Nucleus accumbens (tissue), 56 donors: ENCODE measurements around the gene CFHR3.
"Not testable (repeated sequence)": the region's sequence is repeated elsewhere in the genome, so short reads cannot be mapped to it uniquely, and the experiment has no call there.

Source experiments
- DNase-seq, 56 donors: peaks; one replicate each; lab custom pipeline; 2025; lab: John Stamatoyannopoulos, UW

The CFHR3 gene

DNA sequence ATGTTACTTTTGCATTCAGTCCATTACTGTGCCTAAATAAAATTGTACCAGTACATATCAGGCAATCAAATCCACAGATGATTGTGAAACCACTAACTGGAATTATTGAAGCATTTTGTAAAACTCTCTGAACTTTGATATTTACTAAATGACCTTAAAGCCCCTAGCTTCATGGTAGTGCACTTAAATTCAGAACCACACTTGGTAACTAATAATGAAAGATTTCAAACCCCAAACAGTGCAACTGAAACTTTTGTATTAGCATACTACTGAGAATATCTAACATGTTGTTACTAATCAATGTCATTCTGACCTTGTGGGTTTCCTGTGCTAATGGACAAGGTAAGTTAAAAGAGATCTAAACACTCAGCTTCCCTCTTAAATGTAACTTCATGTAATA, at the start of gene CFHR3:
TSS of gene CFHR3 (plus strand) at position 238 of the 400 bp plus-strand sequence. CDS start at position 285, 47 bp downstream.
- no peak for DNase-seq

- DNase-seq = no peak
Measured at GRCh38 chr1:196732526-196732925, 42.1 kb upstream of the CFHR3 start.

DNA sequence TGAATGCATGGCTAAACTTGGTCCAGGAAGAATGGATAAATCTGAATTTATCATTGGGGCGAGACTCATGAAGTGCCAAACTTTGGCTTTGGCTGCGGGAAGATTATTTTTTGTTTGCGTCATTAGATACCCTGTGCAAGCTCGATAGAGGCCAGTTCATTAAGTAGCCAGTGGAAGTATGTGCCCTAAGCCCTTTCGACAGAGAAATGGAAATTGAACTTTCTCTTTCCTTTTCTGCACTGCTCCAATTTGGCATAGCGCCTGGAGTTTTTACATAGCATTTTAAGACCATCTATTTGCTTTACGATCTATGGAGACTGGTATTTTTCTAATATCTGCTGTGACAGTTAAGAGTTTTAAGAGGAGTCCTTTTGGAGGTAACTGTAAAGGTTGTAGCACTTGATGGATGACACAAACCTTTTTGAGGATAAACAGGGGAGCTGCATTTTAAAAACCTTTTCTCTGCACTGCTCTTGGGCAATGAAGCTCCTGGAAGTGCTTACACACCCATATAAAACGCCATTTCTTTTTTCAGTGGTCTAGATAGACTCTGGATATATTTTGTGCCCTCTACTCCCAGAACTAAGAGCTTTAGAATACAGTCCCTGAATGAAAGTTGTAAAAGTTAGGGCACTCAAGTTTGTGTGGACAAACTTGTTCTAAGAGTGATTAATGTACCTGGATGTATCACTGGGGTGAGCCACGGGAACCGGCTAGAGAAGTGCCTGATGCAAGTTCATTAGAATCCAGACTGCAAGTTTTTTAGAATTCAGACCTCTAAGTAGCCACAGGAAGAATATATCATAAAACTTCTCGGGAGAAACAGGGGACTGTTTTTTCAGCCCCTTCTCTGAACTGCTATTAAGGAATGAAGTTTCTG, 41.3 kb upstream of the CFHR3 start:
- no peak for DNase-seq

DNA sequence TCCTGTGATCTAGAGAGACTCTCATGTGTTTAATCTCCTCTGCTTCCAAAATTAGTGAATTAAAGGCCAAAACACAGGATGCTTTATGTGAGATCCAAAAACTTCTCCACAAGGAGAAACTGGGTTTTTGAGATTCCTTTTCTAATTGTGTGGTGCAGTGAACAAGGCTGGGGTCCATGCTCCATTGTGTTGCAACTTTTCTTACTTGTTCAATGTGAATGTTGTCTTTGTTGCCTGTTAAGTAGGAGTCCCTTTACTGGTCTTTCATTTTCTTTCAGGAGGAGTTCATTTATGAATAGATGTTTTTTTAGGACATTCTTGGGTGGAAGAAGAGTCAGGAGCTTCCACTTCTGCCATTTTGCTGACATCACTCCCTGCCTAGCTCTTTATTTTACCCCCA, 40.6 kb upstream of the CFHR3 start:
- DNase-seq = no peak

DNA sequence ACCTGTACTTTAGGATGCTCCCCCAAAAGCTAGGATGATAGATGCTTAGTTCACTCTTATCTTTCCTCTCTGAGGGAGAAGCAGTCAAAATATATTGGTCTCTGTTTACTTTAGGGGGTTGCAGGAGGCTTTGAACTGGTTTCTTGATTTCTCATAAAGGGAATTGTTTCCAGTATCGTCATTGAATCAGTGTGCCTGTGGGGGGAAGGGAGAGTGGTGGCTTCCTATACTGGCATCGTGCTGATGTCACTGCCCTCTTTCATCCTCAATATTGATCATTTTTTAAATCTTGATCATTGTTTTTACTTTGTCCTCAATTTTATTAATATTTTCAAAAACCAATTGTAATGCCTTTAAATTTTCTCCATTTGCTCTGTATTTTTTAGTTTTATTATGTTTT, 40.2 kb upstream of the CFHR3 start:
- no peak for DNase-seq

- no peak for DNase-seq
Measured at GRCh38 chr1:196738730-196739129, 35.9 kb upstream of the CFHR3 start.

DNA sequence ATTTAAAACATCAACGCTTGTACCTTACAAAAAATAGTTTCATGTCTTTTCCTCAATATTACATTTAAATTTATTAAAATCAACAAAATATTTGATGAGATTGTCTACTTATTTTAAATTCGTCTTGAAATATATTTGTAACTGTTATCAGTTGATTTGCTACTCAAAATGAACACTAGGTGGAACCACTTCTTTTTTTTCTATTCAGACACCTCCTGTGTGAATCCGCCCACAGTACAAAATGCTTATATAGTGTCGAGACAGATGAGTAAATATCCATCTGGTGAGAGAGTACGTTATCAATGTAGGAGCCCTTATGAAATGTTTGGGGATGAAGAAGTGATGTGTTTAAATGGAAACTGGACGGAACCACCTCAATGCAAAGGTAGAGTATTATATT, 31.4 kb upstream of the CFHR3 start:
- not testable (repeated sequence) for DNase-seq

DNA sequence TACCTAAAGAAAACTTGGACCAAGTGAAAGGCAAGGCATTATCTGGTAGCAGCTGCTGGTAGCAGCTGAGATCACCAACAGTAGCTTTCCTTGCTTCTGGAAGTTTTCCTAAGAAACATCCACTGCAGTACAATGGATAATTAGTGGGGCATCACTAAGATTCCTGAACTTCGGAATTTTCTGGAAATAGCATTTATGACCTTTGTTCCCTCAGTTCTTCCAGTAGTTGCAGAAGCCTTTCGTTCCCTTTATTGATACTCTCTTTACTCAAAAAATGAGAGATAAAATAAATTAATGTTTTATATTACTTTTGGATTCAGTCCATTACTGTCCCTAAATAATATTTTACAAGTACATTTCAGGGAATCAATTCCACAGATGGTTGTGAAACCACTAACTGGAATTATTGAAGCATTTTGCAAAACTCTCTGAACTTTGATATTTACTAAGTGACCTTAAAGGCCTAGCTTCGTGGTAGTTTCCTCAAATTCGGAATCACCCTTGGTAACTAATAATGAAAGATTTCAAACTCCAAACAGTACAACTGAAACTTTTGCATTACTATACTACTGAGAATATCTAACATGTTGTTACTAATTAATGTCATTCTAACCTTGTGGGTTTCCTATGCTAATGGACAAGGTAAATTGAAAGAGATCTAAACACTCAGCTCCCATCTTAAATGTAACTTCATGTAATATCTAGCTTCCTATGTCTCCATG, 9.5 kb upstream of the CFHR3 start:
- not testable (repeated sequence) for DNase-seq

DNA sequence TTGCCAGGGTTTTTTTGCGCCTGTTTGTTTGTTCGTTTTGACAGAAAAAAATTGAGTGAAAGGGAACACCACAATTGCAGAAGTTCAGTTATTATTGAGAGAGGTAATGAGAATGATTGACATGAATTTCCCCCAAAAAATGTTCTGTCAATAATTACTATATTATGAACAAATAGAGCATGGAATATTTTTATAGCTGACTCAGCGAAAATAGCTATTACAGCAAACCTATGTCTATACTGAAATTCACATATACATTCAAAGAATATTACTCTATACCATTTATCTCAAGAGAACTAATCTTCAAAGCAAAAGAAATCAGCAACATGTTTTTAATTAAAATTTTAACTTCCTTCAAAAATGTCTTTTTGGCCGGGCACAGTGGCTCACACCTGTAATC, 4.8 kb upstream of the CFHR3 start:
- not testable (repeated sequence) for DNase-seq

DNA sequence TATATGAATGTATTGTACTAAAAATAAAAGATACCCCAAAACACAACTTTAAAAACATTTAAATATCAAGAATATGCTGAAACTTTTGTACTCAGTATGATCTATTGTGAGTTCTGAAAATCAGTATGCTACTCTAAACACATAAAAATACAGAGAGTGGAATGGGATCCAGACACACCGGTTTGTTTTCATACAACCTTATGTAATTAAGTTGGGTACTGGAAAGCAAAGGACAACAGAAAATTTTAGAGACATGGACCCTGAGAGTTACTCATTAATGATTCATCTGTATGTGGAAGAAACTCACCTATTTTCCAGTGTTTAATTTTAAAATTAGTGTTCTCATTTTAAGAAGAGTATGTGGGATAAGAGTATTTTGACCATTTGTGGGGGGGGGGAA, 927 bp upstream of the CFHR3 start:
- DNase-seq = no peak

- no peak for DNase-seq
Measured at GRCh38 chr1:196774175-196774574, 465 bp upstream of the CFHR3 start.

- DNase-seq = no peak
Measured at GRCh38 chr1:196777603-196778002, 3.0 kb downstream of the CFHR3 start.

DNA sequence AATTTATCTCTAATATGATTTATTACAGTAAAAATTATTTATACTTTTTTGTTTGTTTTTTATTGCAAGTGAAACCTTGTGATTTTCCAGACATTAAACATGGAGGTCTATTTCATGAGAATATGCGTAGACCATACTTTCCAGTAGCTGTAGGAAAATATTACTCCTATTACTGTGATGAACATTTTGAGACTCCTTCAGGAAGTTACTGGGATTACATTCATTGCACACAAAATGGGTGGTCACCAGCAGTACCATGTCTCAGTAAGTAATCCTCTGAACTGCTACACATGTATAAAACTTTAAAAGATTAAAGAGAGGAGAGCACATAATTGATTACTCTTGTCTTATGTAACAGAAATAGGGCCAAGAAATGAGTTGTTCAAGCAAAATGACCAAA, 4.5 kb downstream of the CFHR3 start:
- no peak for DNase-seq

DNA sequence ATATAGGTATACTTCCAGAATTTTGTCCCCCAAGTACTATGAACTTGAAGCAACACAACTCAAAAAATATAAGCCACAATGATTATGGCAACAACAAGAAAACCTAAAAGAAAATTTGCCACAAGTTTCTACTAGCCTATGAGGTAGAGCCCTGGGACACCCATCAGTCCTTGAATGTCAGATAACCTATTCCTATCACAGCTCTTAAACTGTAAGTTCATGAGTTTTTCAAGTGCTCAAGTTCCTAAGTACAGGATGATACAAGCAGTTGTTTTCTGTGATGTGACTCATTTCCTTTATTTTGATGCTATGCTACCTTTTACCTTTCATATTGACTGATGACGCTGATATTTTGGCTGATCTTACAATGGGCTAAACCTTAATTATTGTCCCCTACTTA, 16.6 kb downstream of the CFHR3 start:
- not testable (repeated sequence) for DNase-seq

DNA sequence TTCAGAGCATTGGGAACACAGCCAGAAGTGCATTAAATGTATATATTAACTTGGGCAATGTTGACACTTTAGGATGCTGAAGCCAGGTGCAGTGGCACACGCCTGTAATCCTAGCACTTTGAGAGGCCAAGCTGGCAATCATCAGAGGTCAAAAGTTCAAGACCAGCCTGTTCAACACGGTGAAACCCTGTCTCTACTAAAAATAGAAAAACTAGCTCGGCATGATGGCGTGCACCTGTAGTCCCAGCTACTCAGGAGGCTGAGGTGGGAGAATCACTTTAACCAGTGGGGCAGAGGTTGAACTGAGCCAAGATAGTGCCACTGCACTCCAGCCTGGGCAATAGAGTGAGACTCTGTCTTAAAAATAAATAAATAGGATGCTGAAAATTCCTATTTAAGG, 19.5 kb downstream of the CFHR3 start:
- DNase-seq = not testable (repeated sequence)

DNA sequence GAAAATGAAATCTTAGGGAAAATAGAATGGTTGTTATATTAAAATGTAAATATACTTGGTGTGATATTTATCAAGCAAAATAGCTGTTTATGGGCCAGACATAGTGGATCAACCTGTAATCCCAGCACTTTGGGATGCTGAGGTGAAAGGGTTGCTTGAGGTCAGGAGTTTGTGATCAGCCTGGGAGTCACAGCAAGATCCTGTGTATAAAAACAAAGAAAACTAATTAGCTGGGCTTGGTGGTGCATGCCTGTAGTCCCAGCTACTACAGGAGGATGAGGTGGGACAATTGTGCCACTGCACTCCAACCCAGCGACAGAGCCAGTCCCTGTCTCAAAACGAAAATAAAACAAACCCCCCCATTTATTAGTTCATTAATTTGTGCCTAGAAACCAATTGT, 23.3 kb downstream of the CFHR3 start:
- DNase-seq = no peak

- not testable (repeated sequence) for DNase-seq
Measured at GRCh38 chr1:196801920-196802319, 27.3 kb downstream of the CFHR3 start.

- DNase-seq = no peak
Measured at GRCh38 chr1:196808529-196809235, 34.0 kb downstream of the CFHR3 start.

- DNase-seq = not testable (repeated sequence)
Measured at GRCh38 chr1:196817442-196817841, 42.8 kb downstream of the CFHR3 start.

- DNase-seq = not testable (repeated sequence)
Measured at GRCh38 chr1:196819531-196819930, 44.9 kb downstream of the CFHR3 start, which contains the start of gene CFHR1. Gene CFHR1, plus strand, starts transcription at chr1:196819731. Its CDS starts 114 bp downstream, at chr1:196819845.

- DNase-seq = not testable (repeated sequence)
Measured at GRCh38 chr1:196827860-196828259, 53.2 kb downstream of the CFHR3 start.
